ENCODE data around the gene SPEG.

Gene SPEG

GRCh38 chr2:219419331-219420197 lies 15.1 kb upstream of the SPEG start:
- no peak for DNase-seq
- no peaks in the 10 kb centered on the region for H3K9me3 ChIP-seq
- no peak for TF ChIP-seq CTCF (IDR thresholded peaks at IDR 0.05; ENCODE audit: low read depth, low read length)

GRCh38 chr2:219420687-219421086 lies 14.0 kb upstream of the SPEG start:
- DNase-seq: no peak
- Histone ChIP-seq H3K4me1 (no peaks in the 10 kb centered on the region), H3K9me3 (no peaks in the 10 kb centered on the region), H3K4me3 (ENCODE audit: low read depth, low read length) (no peak overlapping the region), H3K36me3 (no peaks in the 10 kb centered on the region), H3K27me3 (no peaks in the 10 kb centered on the region)
- TF ChIP-seq CTCF (IDR thresholded peaks at IDR 0.05; ENCODE audit: low read depth, low read length): no peak

More at GRCh38 chr2:219419331-219420197, 15.1 kb upstream of the SPEG start:
- Histone ChIP-seq H3K4me1 (no peaks in the 10 kb centered on the region), H3K27me3 (no peaks in the 10 kb centered on the region), H3K4me3 (ENCODE audit: low read depth, low read length) (no peak overlapping the region), H3K36me3 (no peaks in the 10 kb centered on the region)

GRCh38 chr2:219421323-219421722 lies 13.3 kb upstream of the SPEG start:
- no peaks in the 10 kb centered on the region for H3K27me3 ChIP-seq
- H3K9me3 ChIP-seq: no peaks in the 10 kb centered on the region
- H3K36me3 ChIP-seq: no peaks in the 10 kb centered on the region
- no peak for TF ChIP-seq CTCF (IDR thresholded peaks at IDR 0.05; ENCODE audit: low read depth, low read length)
- H3K4me1 ChIP-seq: no peaks in the 10 kb centered on the region
- DNase-seq: no peak
- no peak overlapping the region for H3K4me3 ChIP-seq (ENCODE audit: low read depth, low read length)

- no peaks in the 10 kb centered on the region for H3K9me3 ChIP-seq
- no peak overlapping the region for H3K4me3 ChIP-seq (ENCODE audit: low read depth, low read length)
- no peaks in the 10 kb centered on the region for H3K27me3 ChIP-seq
- H3K4me1 ChIP-seq: no peaks in the 10 kb centered on the region
- no peak for DNase-seq
- H3K36me3 ChIP-seq: no peaks in the 10 kb centered on the region
- no peak for TF ChIP-seq CTCF (IDR thresholded peaks at IDR 0.05; ENCODE audit: low read depth, low read length)
Observed at GRCh38 chr2:219422952-219423534, 11.6 kb upstream of the SPEG start.

- H3K4me3 ChIP-seq (ENCODE audit: low read depth, low read length): no peak overlapping the region
- H3K4me1 ChIP-seq: no peaks in the 10 kb centered on the region
- TF ChIP-seq CTCF (IDR thresholded peaks at IDR 0.05; ENCODE audit: low read depth, low read length): no peak
- H3K36me3 ChIP-seq: no peaks in the 10 kb centered on the region
- DNase-seq: no peak
- H3K9me3 ChIP-seq: no peaks in the 10 kb centered on the region
- H3K27me3 ChIP-seq: no peaks in the 10 kb centered on the region
Observed at GRCh38 chr2:219423652-219424377, 10.8 kb upstream of the SPEG start.

Data from BE2C (cell line).